ENCODE results near the gene EPOP.

Gene EPOP

DNA sequence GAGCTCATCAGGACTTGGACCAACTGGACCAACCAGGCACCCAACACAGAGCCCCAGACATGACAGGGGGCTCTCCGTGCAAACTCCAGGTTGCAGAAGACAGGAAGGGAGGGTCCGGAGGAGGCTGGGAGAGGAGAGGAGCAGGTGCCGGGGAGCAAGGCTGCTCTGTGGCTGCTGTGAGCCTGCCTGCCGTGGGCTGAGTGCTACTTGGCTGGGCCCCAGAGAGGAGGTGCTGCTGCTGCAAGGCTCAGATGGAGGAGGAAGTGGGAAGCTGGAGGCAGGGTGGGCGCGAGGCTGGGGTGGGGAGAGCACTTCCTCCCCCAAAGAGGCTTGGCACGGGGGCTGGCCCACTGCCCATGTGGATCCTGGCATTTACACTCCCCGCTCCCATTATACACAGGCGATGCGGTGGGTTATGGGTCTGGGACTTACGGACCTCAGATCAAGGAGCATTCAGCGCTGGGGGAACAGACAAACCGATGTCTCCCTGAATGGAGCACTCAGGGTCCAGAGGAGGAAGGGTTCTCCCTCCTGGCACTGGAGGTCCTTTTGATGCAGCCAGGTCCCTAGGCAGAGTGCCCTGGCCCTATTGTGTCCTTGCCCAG is 15.9 kb downstream of the EPOP start:
- Histone ChIP-seq H3K9me2 (replicated peaks; ENCODE audit: insufficient read depth, low read length) (no peaks in the 10 kb centered on the region), H3K27me3 (ENCODE audit: low read length) (no peaks in the 10 kb centered on the region), H3F3A (ENCODE audit: insufficient read depth) (no peaks in the 10 kb centered on the region), H3K27ac (ENCODE audit: low read depth, low read length) (no peak overlapping the region), H3K9ac (ENCODE audit: low read length) (no peak overlapping the region), H3K4me3 (ENCODE audit: insufficient read depth, low read length, poor library complexity, severe bottlenecking) (no peak overlapping the region), H2AFZ (ENCODE audit: low read depth, low read length, severe bottlenecking) (no peak overlapping the region), H3K79me2 (ENCODE audit: insufficient read depth, low read length) (no peaks in the 10 kb centered on the region), H3K9me3 (ENCODE audit: insufficient read depth, low read length) (no peaks in the 10 kb centered on the region), H3K36me3 (ENCODE audit: low read length) (no peaks in the 10 kb centered on the region), H3K4me2 (ENCODE audit: low read depth, low read length, poor library complexity, severe bottlenecking) (no peak overlapping the region), H4K20me1 (ENCODE audit: low read depth, low read length) (no peaks in the 10 kb centered on the region)
- TF ChIP-seq, protein P1, sequence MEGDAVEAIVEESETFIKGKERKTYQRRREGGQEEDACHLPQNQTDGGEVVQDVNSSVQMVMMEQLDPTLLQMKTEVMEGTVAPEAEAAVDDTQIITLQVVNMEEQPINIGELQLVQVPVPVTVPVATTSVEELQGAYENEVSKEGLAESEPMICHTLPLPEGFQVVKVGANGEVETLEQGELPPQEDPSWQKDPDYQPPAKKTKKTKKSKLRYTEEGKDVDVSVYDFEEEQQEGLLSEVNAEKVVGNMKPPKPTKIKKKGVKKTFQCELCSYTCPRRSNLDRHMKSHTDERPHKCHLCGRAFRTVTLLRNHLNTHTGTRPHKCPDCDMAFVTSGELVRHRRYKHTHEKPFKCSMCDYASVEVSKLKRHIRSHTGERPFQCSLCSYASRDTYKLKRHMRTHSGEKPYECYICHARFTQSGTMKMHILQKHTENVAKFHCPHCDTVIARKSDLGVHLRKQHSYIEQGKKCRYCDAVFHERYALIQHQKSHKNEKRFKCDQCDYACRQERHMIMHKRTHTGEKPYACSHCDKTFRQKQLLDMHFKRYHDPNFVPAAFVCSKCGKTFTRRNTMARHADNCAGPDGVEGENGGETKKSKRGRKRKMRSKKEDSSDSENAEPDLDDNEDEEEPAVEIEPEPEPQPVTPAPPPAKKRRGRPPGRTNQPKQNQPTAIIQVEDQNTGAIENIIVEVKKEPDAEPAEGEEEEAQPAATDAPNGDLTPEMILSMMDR (IDR thresholded peaks at IDR 0.05; ENCODE audit: insufficient read depth, low read length, poor library complexity, severe bottlenecking): no peak
- TF ChIP-seq EZH2phosphoT487 (conservative IDR thresholded peaks at IDR 0.05; ENCODE audit: low read length): no peak

DNA sequence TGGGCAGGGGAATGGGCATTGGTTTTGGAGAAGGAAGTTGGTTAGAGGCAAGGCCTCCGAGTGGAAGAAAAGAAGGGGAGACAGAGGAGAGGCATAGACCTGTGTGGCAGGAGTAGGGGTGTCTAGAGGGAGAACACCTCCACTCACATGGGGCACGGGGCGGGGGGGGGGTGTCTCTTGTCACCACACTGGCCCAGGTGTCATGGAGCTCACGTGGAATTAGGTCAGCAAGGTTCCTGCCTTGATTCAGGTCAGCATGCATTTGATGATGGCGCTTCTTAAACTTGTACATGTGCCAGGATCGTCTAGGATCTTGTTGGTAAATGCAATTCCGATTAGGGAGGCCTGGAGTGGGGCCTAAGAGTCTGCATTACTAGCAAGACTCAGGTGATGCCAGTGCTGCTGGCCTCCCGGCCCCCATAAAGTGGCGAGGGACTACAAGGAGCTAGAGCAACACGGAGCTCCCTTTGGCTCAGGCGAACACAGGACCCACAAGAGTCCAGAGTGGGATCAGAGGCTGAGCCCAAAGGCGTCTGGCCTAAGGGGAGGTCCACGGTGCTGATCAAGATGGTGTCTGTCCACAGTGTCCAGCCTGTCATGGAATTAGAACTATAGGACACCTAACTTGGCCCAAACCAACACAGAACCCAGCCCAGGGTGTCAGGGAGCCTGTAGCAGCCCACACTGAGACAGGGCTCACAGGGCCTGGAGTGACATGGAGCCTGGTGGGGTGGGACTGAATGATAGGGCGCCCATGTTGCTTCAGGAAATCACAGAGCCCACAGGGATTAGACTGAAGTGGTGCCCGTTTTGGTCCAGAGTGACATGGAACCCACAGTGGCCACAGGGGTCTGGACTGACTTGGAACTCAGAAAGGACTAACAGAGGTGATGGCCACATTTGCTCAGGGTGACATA is 16.7 kb downstream of the EPOP start:
- no peaks in the 10 kb centered on the region for H4K20me1 ChIP-seq (ENCODE audit: low read depth, low read length)
- H3K4me3 ChIP-seq (ENCODE audit: insufficient read depth, low read length, poor library complexity, severe bottlenecking): no peak overlapping the region
- H3K9ac ChIP-seq (ENCODE audit: low read length): no peak overlapping the region

DNA sequence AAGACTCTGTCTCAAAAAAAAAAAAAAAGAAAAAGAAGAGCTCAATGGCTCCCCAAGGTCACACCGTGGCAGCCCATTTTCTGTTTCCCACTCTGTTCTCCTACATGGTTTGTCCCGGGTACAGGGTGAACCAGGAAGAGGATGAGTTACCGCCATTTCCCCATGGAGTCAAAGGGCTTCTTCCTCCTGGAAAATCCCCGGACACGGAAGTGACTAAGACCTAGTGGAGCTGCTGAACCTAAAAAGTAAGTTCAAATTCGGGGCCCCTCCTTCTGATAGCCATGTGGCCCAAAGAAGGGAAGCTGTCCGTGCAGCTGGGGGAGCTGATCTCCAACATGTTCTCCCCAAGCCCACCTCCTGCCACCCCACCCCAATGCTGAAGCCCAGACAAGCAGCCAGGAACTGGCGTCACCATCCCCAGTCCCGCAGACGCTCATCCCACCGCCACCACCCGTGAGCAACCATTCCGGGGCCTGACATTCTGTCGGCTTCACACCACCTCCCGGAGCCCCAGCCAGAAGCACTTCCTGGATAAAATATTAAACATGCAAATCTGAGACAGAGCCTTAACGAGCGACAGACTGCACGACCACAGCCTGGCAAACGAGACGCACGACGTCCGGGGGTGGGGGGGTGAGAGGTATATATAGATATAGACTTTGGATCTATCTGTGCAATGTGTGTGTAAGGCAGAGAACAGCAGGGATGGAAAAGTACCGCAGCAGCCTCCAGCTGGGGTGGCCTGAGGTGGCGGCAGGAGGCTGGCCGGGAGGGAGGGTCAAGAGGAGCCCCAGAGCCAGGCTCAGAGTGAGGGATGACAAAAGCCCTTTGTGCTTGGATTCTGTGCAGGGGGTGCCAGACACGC is 17.6 kb downstream of the EPOP start:
- Histone ChIP-seq H3K36me3 (ENCODE audit: low read length) (no peaks in the 10 kb centered on the region), H3K9me2 (replicated peaks; ENCODE audit: insufficient read depth, low read length) (no peaks in the 10 kb centered on the region), H3K4me3 (ENCODE audit: insufficient read depth, low read length, poor library complexity, severe bottlenecking) (no peak overlapping the region), H3K9me3 (ENCODE audit: insufficient read depth, low read length) (no peaks in the 10 kb centered on the region), H3F3A (ENCODE audit: insufficient read depth) (no peaks in the 10 kb centered on the region), H3K9ac (ENCODE audit: low read length) (no peak overlapping the region), H3K4me2 (ENCODE audit: low read depth, low read length, poor library complexity, severe bottlenecking) (no peak overlapping the region), H4K20me1 (ENCODE audit: low read depth, low read length) (no peaks in the 10 kb centered on the region), H3K79me2 (ENCODE audit: insufficient read depth, low read length) (no peaks in the 10 kb centered on the region), H2AFZ (ENCODE audit: low read depth, low read length, severe bottlenecking) (no peak overlapping the region), H3K27ac (ENCODE audit: low read depth, low read length) (no peak overlapping the region), H3K27me3 (ENCODE audit: low read length) (no peaks in the 10 kb centered on the region)
- no peak for TF ChIP-seq EZH2phosphoT487 (conservative IDR thresholded peaks at IDR 0.05; ENCODE audit: low read length)
- TF ChIP-seq, protein P1 (IDR thresholded peaks at IDR 0.05; ENCODE audit: insufficient read depth, low read length, poor library complexity, severe bottlenecking): no peak

More for the DNA sequence above, 16.7 kb downstream of the EPOP start:
- no peaks in the 10 kb centered on the region for H3K27me3 ChIP-seq (ENCODE audit: low read length)
- H3F3A ChIP-seq (ENCODE audit: insufficient read depth): no peaks in the 10 kb centered on the region
- H3K4me2 ChIP-seq (ENCODE audit: low read depth, low read length, poor library complexity, severe bottlenecking): no peak overlapping the region
- H3K36me3 ChIP-seq (ENCODE audit: low read length): no peaks in the 10 kb centered on the region
- no peak overlapping the region for H3K27ac ChIP-seq (ENCODE audit: low read depth, low read length)
- no peak overlapping the region for H2AFZ ChIP-seq (ENCODE audit: low read depth, low read length, severe bottlenecking)
- H3K9me2 ChIP-seq (replicated peaks; ENCODE audit: insufficient read depth, low read length): no peaks in the 10 kb centered on the region
- no peak for TF ChIP-seq EZH2phosphoT487 (conservative IDR thresholded peaks at IDR 0.05; ENCODE audit: low read length)
- TF ChIP-seq, protein P1 (IDR thresholded peaks at IDR 0.05; ENCODE audit: insufficient read depth, low read length, poor library complexity, severe bottlenecking): no peak
- no peaks in the 10 kb centered on the region for H3K79me2 ChIP-seq (ENCODE audit: insufficient read depth, low read length)
- H3K9me3 ChIP-seq (ENCODE audit: insufficient read depth, low read length): no peaks in the 10 kb centered on the region
